NB4 (cell line): Measurements from ENCODE around the gene CYB5B.

ENCODE experiments used
- CTCF ChIP-seq: IDR thresholded peaks from one replicate; pipeline ENCODE4 v1.5.1; 2012; ENCODE audit warnings: low read depth, low read length
- MAX ChIP-seq: IDR thresholded peaks from 2 replicates; pipeline ENCODE4 v1.6.1; 2011; ENCODE audit warnings: low read depth, low read length
- MYC ChIP-seq: IDR thresholded peaks from 2 replicates; pipeline ENCODE4 v1.6.1; 2011; ENCODE audit warnings: low read depth, low read length
- POLR2A ChIP-seq: IDR thresholded peaks from 2 replicates; pipeline ENCODE4 v1.6.1; 2011; ENCODE audit warnings: mild to moderate bottlenecking; ENCODE audit not compliant: insufficient read length; ENCODE audit errors: extremely low read depth

- TF ChIP-seq CTCF (no peak), MAX (no peak), POLR2A (no peak), MYC (no peak)
Observed at GRCh38 chr16:69413045-69413664, 11.3 kb upstream of the CYB5B start.
